Measurements from ENCODE around the gene BUB1.

Gene BUB1

GRCh38 chr2:110669079-110669478 lies 8.8 kb downstream of the BUB1 start:
- FAIRE-seq, result no peak
- TF ChIP-seq TAF1 (IDR thresholded peaks at IDR 0.05; ENCODE audit: borderline replicate concordance, low read depth, low read length) (no peak), POLR2A (IDR thresholded peaks at IDR 0.05; ENCODE audit: low read depth, low read length) (no peak), POLR2AphosphoS5 (IDR thresholded peaks at IDR 0.05; ENCODE audit: low read depth, low read length) (no peak)
- no peak for DNase-seq (ENCODE audit: insufficient read length)

- FAIRE-seq (no peak), DNase-seq (ENCODE audit: insufficient read length) (no peak)
- no peak for TF ChIP-seq TAF1 (IDR thresholded peaks at IDR 0.05; ENCODE audit: borderline replicate concordance, low read depth, low read length)
- no peak for TF ChIP-seq POLR2A (IDR thresholded peaks at IDR 0.05; ENCODE audit: low read depth, low read length)
- no peak for TF ChIP-seq POLR2AphosphoS5 (IDR thresholded peaks at IDR 0.05; ENCODE audit: low read depth, low read length)
Observed at GRCh38 chr2:110667071-110667470, 10.8 kb downstream of the BUB1 start.

GRCh38 chr2:110664135-110664534 lies 13.7 kb downstream of the BUB1 start:
- FAIRE-seq (no peak), DNase-seq (ENCODE audit: insufficient read length) (no peak)
- TF ChIP-seq POLR2A (IDR thresholded peaks at IDR 0.05; ENCODE audit: low read depth, low read length) (no peak), POLR2AphosphoS5 (IDR thresholded peaks at IDR 0.05; ENCODE audit: low read depth, low read length) (no peak), TAF1 (IDR thresholded peaks at IDR 0.05; ENCODE audit: borderline replicate concordance, low read depth, low read length) (no peak)

GRCh38 chr2:110662560-110662959 lies 15.3 kb downstream of the BUB1 start:
- TF ChIP-seq TAF1 (IDR thresholded peaks at IDR 0.05; ENCODE audit: borderline replicate concordance, low read depth, low read length), result no peak
- TF ChIP-seq POLR2AphosphoS5 (IDR thresholded peaks at IDR 0.05; ENCODE audit: low read depth, low read length), result no peak
- no peak for TF ChIP-seq POLR2A (IDR thresholded peaks at IDR 0.05; ENCODE audit: low read depth, low read length)
- no peak for DNase-seq (ENCODE audit: insufficient read length)
- no peak for FAIRE-seq

GRCh38 chr2:110660558-110660957 lies 17.3 kb downstream of the BUB1 start:
- TF ChIP-seq POLR2AphosphoS5 (IDR thresholded peaks at IDR 0.05; ENCODE audit: low read depth, low read length), result no peak
- TF ChIP-seq POLR2A (IDR thresholded peaks at IDR 0.05; ENCODE audit: low read depth, low read length), result no peak
- no peak for TF ChIP-seq TAF1 (IDR thresholded peaks at IDR 0.05; ENCODE audit: borderline replicate concordance, low read depth, low read length)
- FAIRE-seq, result no peak
- no peak for DNase-seq (ENCODE audit: insufficient read length)

DNA sequence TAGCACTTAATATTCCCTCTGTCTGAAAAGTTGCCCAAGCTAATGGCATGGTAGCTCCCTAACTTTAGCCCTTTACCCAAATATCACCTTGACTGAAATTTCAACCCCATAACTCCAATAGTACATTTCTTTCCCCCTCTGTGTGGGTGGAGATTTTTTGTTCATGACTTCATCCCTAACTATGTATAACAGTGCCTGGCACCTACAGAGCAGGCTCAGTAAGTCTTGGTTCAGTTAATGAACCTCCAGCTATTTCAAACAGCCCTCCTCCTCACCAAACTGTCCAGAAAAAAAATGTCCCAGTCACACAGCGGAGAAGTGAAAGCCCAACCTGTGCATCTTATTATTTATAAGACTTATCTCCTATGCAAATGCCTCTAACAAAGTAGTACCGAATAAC lies 18.6 kb downstream of the BUB1 start:
- TF ChIP-seq POLR2AphosphoS5 (IDR thresholded peaks at IDR 0.05; ENCODE audit: low read depth, low read length), result no peak
- no peak for TF ChIP-seq POLR2A (IDR thresholded peaks at IDR 0.05; ENCODE audit: low read depth, low read length)
- no peak for TF ChIP-seq TAF1 (IDR thresholded peaks at IDR 0.05; ENCODE audit: borderline replicate concordance, low read depth, low read length)
- FAIRE-seq, result no peak
- no peak for DNase-seq (ENCODE audit: insufficient read length)

GRCh38 chr2:110657724-110658305 lies 20.0 kb downstream of the BUB1 start:
- no peak for DNase-seq (ENCODE audit: insufficient read length)
- TF ChIP-seq TAF1 (IDR thresholded peaks at IDR 0.05; ENCODE audit: borderline replicate concordance, low read depth, low read length), result no peak
- no peak for TF ChIP-seq POLR2A (IDR thresholded peaks at IDR 0.05; ENCODE audit: low read depth, low read length)
- TF ChIP-seq POLR2AphosphoS5 (IDR thresholded peaks at IDR 0.05; ENCODE audit: low read depth, low read length), result no peak
- no peak for FAIRE-seq

DNA sequence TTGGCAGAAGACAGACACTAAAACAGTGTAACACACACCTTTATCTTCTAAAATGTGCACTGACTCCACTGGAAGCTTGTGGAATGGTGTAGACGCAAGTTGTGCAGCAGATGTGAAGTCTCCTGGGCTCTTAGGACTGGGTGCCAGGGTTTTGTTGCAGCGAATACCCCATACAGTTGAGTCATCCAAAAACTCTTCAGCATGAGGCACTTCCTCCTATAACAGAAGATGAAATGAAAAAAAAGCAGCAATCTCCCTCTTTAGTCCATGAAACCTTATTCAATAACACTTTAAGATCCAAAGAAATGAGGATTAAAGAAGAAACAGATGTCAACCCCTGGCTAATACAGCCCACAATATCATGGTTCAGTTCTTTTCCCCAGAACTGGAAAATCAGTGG lies 22.2 kb downstream of the BUB1 start:
- TF ChIP-seq POLR2A (IDR thresholded peaks at IDR 0.05; ENCODE audit: low read depth, low read length) (no peak), POLR2AphosphoS5 (IDR thresholded peaks at IDR 0.05; ENCODE audit: low read depth, low read length) (no peak), TAF1 (IDR thresholded peaks at IDR 0.05; ENCODE audit: borderline replicate concordance, low read depth, low read length) (no peak)
- FAIRE-seq (no peak), DNase-seq (ENCODE audit: insufficient read length) (no peak)

DNA sequence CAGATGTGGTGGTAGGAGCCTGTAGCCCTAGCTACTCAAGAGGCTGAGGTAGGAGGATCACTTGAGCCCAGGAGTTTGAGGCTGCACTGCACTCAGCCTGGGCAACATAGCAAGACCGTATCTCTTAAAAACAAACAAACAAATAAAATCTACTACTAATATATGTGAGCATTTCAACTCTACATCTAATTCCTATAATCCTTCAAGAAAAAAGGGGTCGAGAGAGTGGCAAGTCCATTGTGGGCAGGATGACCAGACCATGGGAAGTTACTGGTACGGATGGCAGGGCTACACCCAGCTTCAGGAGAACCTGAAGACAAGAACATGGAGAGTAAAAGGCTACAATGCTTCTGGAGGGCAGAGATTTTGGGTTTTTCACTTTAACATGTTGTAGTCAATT lies 24.0 kb downstream of the BUB1 start:
- FAIRE-seq (no peak), DNase-seq (ENCODE audit: insufficient read length) (no peak)
- TF ChIP-seq TAF1 (IDR thresholded peaks at IDR 0.05; ENCODE audit: borderline replicate concordance, low read depth, low read length), result no peak
- TF ChIP-seq POLR2AphosphoS5 (IDR thresholded peaks at IDR 0.05; ENCODE audit: low read depth, low read length), result no peak
- no peak for TF ChIP-seq POLR2A (IDR thresholded peaks at IDR 0.05; ENCODE audit: low read depth, low read length)

- FAIRE-seq, result no peak
- TF ChIP-seq TAF1 (IDR thresholded peaks at IDR 0.05; ENCODE audit: borderline replicate concordance, low read depth, low read length), result no peak
- no peak for TF ChIP-seq POLR2A (IDR thresholded peaks at IDR 0.05; ENCODE audit: low read depth, low read length)
- no peak for TF ChIP-seq POLR2AphosphoS5 (IDR thresholded peaks at IDR 0.05; ENCODE audit: low read depth, low read length)
- no peak for DNase-seq (ENCODE audit: insufficient read length)
Observed at GRCh38 chr2:110650346-110650745, 27.5 kb downstream of the BUB1 start.

DNA sequence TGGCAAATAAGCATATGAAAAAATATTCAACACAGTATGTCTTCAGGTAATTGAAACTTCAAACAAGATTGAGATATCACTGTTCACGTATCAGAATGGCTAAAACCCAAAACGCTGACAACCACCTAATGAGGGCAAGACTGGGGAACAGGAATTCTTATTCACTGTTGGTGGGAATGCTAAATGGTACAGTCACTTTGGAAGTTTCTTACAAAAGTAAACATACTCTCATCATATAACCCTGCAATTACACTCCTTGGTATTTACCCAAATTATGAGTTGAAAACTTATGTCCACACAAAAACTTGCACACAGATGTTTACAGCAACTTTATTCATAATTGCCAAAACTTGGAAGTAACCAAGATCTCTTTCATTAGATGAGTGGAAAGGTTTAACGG lies 30.1 kb downstream of the BUB1 start:
- FAIRE-seq (peak; percentile 14), DNase-seq (ENCODE audit: insufficient read length) (no peak)
- TF ChIP-seq TAF1 (IDR thresholded peaks at IDR 0.05; ENCODE audit: borderline replicate concordance, low read depth, low read length) (no peak), POLR2AphosphoS5 (IDR thresholded peaks at IDR 0.05; ENCODE audit: low read depth, low read length) (no peak), POLR2A (IDR thresholded peaks at IDR 0.05; ENCODE audit: low read depth, low read length) (no peak)

- TF ChIP-seq POLR2AphosphoS5 (IDR thresholded peaks at IDR 0.05; ENCODE audit: low read depth, low read length) (no peak), POLR2A (IDR thresholded peaks at IDR 0.05; ENCODE audit: low read depth, low read length) (no peak), TAF1 (IDR thresholded peaks at IDR 0.05; ENCODE audit: borderline replicate concordance, low read depth, low read length) (no peak)
- no peak for FAIRE-seq
- no peak for DNase-seq (ENCODE audit: insufficient read length)
Observed at GRCh38 chr2:110645616-110646015, 32.2 kb downstream of the BUB1 start.

Measured in GM12892 (cell line).